ENCODE results near the gene BAZ1A. TPM values are rescaled to one million over a fixed set of nuclear protein-coding genes. Genes with fewer than 3 reads are reported as not detected.

BAZ1A gene
- total RNA-seq, 1 donor from 2014 or later, result 25.0 TPM

DNA sequence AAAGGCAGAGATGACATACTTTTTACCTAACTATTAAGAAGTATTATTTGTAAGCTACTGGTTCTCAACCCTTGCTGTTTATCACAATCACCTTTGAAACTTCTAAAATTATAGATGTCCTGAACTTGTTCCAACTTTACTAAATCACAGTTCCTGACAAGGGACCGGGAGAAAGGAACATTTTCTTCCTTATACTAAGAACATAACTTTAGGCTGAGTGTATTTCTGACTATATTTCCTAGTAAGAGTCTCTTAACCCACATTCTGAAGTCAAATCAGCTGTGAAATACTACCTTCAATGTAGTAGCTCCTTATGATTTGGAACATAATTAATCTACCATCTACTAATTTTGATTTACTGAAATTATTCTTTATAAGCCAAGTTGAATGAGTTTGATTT is 80.2 kb downstream of the BAZ1A start:
- H3K9me3 Mint-ChIP-seq (ENCODE audit: low read depth), result no peaks in the 10 kb centered on the region
- H3K36me3 Mint-ChIP-seq (ENCODE audit: low read depth), result peaks cover 19% of the 10 kb centered on the region
- TF ChIP-seq, protein P1, sequence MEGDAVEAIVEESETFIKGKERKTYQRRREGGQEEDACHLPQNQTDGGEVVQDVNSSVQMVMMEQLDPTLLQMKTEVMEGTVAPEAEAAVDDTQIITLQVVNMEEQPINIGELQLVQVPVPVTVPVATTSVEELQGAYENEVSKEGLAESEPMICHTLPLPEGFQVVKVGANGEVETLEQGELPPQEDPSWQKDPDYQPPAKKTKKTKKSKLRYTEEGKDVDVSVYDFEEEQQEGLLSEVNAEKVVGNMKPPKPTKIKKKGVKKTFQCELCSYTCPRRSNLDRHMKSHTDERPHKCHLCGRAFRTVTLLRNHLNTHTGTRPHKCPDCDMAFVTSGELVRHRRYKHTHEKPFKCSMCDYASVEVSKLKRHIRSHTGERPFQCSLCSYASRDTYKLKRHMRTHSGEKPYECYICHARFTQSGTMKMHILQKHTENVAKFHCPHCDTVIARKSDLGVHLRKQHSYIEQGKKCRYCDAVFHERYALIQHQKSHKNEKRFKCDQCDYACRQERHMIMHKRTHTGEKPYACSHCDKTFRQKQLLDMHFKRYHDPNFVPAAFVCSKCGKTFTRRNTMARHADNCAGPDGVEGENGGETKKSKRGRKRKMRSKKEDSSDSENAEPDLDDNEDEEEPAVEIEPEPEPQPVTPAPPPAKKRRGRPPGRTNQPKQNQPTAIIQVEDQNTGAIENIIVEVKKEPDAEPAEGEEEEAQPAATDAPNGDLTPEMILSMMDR (IDR thresholded peaks at IDR 0.05), result no peak
- no peaks in the 10 kb centered on the region for H3K27me3 Mint-ChIP-seq (ENCODE audit: low read depth)
- DNase-seq (ENCODE audit: low spot score), result no peak
- no peaks in the 10 kb centered on the region for H3K4me1 Mint-ChIP-seq (ENCODE audit: low read depth)
- no peak overlapping the region for H3K4me3 Mint-ChIP-seq (ENCODE audit: unreplicated experiment)
- no peak overlapping the region for H3K27ac Mint-ChIP-seq (ENCODE audit: unreplicated experiment)

GRCh38 chr14:34794217-34794616 is 80.9 kb downstream of the BAZ1A start:
- no peak overlapping the region for H3K27ac Mint-ChIP-seq (ENCODE audit: unreplicated experiment)
- no peak for DNase-seq (ENCODE audit: low spot score)
- H3K9me3 Mint-ChIP-seq (ENCODE audit: low read depth), result no peaks in the 10 kb centered on the region
- peaks cover 14% of the 10 kb centered on the region for H3K36me3 Mint-ChIP-seq (ENCODE audit: low read depth)
- no peak overlapping the region for H3K4me3 Mint-ChIP-seq (ENCODE audit: unreplicated experiment)
- H3K4me1 Mint-ChIP-seq (ENCODE audit: low read depth), result no peaks in the 10 kb centered on the region
- TF ChIP-seq, protein P1 (IDR thresholded peaks at IDR 0.05), result no peak
- H3K27me3 Mint-ChIP-seq (ENCODE audit: low read depth), result no peaks in the 10 kb centered on the region

DNA sequence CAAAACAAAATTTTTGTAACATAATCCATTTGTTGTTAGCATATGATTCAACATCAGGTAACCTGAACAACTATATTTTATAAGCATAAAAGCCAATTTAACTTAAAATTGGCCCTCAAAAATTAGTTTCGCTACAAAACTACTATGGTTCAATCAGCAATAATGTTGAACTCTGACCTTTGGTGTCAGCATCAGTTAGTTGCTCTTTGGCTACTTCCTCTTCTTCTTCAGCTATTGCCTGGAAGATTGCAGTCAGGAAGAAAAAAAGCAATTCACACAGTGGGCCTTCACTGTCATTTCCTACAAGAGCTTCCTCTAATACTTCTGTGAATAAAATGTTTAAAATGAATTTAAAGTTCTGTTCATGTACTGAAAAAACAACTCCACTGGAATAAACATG is 82.6 kb downstream of the BAZ1A start:
- no peaks in the 10 kb centered on the region for H3K9me3 Mint-ChIP-seq (ENCODE audit: low read depth)
- H3K27ac Mint-ChIP-seq (ENCODE audit: unreplicated experiment), result no peak overlapping the region
- TF ChIP-seq, protein P1 (IDR thresholded peaks at IDR 0.05), result no peak
- H3K4me1 Mint-ChIP-seq (ENCODE audit: low read depth), result no peaks in the 10 kb centered on the region
- H3K27me3 Mint-ChIP-seq (ENCODE audit: low read depth), result no peaks in the 10 kb centered on the region
- H3K4me3 Mint-ChIP-seq (ENCODE audit: unreplicated experiment), result no peak overlapping the region
- peaks cover 3% of the 10 kb centered on the region for H3K36me3 Mint-ChIP-seq (ENCODE audit: low read depth)
- DNase-seq (ENCODE audit: low spot score), result no peak

DNA sequence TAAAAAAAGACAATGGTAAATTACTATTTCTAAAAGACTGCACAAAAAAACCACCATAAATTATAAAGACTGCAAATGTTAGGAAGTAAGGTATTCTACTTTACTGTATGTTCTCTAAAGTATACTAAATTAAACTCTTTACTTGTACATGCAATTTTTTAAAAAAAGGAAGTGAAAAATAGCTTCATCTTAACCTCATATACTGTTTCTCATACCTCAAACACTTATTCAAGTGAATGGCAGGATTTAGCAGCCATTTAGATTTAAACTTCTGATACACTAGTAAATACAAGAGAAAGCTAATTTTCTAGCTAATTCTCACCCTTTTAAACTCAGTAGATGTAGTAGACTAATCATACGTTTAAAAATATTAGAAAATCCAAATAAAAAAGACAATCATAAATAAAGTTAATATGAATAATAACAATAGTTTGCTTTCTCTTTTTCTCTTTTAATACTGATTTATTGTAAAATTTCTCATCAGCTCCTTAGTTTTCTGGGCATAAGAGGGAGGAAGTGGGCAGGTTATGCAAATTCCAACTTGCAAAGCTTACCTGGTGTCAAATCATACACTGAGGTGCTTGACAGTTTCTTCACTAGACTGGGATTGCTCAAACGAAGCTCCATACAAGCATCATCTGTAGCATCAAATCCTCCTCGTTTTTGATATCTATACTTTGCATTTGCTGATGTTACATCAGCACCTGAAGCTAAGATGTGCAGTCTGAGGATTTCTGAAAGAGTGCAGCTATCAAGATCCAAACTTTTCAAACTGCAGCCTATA is 89.7 kb downstream of the BAZ1A start:
- DNase-seq (ENCODE audit: low spot score), result no peak
- Mint-ChIP-seq H3K9me3 (ENCODE audit: low read depth) (no peaks in the 10 kb centered on the region), H3K4me3 (ENCODE audit: unreplicated experiment) (no peak overlapping the region), H3K27ac (ENCODE audit: unreplicated experiment) (no peak overlapping the region), H3K36me3 (ENCODE audit: low read depth) (peaks cover 14% of the 10 kb centered on the region), H3K27me3 (ENCODE audit: low read depth) (no peaks in the 10 kb centered on the region), H3K4me1 (ENCODE audit: low read depth) (peaks cover 7% of the 10 kb centered on the region)
- TF ChIP-seq, protein P1 (IDR thresholded peaks at IDR 0.05), result no peak

DNA sequence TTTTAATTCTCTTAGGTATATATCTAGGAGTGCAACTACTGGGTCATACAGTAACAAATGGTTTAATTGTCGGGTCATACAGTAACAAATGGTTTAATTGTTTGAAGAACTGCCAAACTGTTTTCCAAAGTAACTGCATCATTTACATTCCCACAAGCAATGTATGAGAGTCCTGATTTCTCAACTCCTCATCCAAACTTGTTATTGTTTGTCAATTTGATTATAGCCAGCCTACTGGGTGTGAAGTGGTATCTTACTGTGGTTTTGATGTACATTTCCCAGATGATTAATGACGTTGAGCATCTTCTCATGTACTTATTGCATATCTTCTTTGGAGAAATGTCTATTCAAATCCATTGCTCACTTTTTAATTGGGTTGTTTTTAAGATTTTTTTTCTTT is 93.1 kb downstream of the BAZ1A start:
- peaks cover 18% of the 10 kb centered on the region for H3K36me3 Mint-ChIP-seq (ENCODE audit: low read depth)
- H3K9me3 Mint-ChIP-seq (ENCODE audit: low read depth), result no peaks in the 10 kb centered on the region
- H3K4me3 Mint-ChIP-seq (ENCODE audit: unreplicated experiment), result no peak overlapping the region
- TF ChIP-seq, protein P1 (IDR thresholded peaks at IDR 0.05), result no peak
- H3K4me1 Mint-ChIP-seq (ENCODE audit: low read depth), result peaks cover 7% of the 10 kb centered on the region
- no peak overlapping the region for H3K27ac Mint-ChIP-seq (ENCODE audit: unreplicated experiment)
- no peaks in the 10 kb centered on the region for H3K27me3 Mint-ChIP-seq (ENCODE audit: low read depth)
- DNase-seq (ENCODE audit: low spot score), result no peak
